Measurements from ENCODE around the gene UMPS.

The UMPS gene

DNA sequence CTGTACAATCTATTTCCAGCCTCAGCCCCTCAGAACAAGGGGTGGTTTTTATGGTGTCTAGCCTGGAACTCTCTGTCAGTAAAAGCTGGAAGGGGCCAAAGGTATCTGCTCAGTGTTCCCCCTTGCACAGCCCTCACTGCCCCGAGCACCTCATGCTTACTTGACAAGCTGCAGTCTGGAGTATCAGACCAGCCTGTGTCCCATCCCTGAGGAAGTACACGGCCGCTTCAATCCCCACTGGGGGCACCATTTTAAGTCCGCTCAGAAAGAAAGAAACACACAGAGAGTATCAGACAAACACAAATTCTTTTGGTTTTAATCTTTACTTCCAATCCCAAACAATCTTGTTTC lies 32.4 kb downstream of the UMPS start:
- TF ChIP-seq, protein P1, sequence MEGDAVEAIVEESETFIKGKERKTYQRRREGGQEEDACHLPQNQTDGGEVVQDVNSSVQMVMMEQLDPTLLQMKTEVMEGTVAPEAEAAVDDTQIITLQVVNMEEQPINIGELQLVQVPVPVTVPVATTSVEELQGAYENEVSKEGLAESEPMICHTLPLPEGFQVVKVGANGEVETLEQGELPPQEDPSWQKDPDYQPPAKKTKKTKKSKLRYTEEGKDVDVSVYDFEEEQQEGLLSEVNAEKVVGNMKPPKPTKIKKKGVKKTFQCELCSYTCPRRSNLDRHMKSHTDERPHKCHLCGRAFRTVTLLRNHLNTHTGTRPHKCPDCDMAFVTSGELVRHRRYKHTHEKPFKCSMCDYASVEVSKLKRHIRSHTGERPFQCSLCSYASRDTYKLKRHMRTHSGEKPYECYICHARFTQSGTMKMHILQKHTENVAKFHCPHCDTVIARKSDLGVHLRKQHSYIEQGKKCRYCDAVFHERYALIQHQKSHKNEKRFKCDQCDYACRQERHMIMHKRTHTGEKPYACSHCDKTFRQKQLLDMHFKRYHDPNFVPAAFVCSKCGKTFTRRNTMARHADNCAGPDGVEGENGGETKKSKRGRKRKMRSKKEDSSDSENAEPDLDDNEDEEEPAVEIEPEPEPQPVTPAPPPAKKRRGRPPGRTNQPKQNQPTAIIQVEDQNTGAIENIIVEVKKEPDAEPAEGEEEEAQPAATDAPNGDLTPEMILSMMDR (IDR thresholded peaks at IDR 0.05; ENCODE audit: low read length, missing control alignments) = no peak
- H3K4me3 ChIP-seq (replicated peaks; ENCODE audit: low read depth, low read length) = no peak overlapping the region

DNA sequence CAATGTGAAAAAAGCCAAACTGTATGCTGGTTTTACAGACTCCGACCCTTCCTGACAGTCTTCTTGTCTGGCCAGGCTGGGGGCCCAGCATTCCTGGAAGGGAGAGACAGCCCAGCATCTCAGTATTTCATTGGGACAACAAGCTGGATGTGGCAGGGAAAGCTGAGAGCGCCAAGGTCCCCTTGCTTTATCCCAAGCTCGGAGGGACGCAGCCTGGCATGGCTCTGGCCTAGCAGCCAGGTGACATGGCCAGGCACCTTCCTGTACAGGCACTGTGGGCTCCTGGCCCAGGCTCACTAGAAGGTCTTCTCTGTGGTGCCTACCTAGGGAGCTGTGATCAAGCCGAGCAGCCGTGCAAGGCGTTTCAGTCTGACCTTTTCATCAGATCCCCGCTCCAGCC lies 33.0 kb downstream of the UMPS start:
- TF ChIP-seq, protein P1 (IDR thresholded peaks at IDR 0.05; ENCODE audit: low read length, missing control alignments) = no peak
- no peak for DNase-seq (ENCODE audit: low read depth)
- no peak overlapping the region for H3K4me3 ChIP-seq (replicated peaks; ENCODE audit: low read depth, low read length)

More for the DNA sequence above, 32.4 kb downstream of the UMPS start:
- no peak for DNase-seq (ENCODE audit: low read depth)

DNA sequence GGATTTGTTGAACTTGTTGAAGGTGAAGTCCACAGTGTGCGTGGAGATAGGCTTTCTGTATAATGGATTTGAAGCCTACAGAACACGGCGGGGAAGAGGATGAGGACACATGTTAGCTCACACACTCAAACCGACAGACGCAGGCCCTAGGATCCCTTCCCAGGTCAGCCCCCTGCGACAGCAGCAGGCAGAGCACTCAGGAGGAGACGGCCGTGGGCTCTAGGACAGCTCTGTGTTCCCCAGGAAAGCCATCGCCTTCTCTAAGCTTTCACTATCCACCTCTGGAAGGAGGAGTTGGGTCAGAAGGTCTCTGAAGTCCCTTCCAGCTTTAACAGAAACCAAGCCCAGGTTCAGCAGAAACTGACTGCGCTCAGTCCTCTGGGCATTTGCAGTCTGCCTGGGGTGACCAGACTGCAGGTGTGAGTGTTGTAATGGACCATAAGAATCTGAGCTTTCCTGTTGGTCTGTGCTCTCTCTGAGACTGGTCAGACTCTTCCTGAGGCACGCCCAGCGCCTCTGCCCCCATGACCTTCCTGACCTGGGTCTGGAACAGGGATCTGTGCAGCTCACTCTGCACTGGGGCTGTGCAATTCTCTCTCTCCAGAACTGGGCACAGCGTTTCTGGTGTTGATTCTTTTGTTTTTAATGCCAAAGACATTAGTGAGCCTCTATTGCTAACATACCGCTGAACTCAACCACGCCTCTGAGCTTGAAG lies 33.5 kb downstream of the UMPS start:
- no peak overlapping the region for H3K4me3 ChIP-seq (replicated peaks; ENCODE audit: low read depth, low read length)
- TF ChIP-seq, protein P1 (IDR thresholded peaks at IDR 0.05; ENCODE audit: low read length, missing control alignments) = no peak
- no peak for DNase-seq (ENCODE audit: low read depth)

DNA sequence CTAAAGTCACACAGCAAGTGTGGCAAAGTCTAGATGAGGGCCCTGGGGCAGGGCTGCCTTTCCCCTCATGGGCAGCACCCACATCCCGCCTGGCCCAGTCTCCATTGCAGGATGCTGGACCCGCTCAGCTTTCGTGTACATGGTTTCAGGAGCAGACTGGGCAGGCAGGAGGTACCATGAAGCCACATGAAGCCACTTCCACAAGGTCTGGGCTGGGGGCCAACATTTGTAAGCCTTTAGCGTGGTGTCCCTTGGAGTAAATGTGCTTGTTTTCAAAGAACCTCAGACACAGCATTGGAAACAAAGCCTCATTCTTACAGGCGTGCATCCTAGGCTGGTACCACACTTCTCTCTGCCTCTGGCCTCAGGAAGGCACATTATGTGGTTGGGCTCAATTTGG lies 34.5 kb downstream of the UMPS start:
- TF ChIP-seq, protein P1 (IDR thresholded peaks at IDR 0.05; ENCODE audit: low read length, missing control alignments) = no peak
- no peak overlapping the region for H3K4me3 ChIP-seq (replicated peaks; ENCODE audit: low read depth, low read length)
- no peak for DNase-seq (ENCODE audit: low read depth)

DNA sequence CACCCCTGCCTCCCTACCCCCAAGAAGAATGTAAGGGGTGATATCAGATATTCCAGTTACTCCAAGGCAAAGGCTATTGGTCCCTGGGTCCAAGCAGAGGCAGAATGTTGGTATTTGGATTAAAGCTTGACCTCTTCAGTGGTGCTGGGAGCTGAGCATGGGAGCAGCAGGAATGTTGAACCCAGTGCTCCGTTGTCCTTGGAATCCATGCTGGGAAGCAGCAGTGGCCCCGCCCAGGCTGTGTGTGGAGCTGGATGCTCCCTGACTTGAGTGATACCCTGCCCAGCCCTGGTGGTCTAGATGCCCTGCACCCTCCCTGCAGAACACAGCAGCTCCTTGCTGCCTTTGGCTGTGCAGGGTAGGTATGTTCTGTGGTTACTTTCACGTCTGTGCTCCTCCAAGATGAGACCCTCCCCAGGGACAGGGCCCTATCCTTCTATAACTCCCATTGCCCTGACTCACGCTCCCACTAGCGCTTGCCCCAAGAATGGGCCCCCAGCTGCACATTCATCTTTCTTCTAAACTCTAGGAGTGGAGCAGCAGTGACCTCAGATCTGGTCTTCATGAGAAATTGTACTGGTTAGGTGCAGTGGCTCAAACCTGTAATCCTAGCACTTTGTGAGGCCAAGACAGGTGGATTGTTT lies 35.1 kb downstream of the UMPS start:
- no peak overlapping the region for H3K4me3 ChIP-seq (replicated peaks; ENCODE audit: low read depth, low read length)
- no peak for DNase-seq (ENCODE audit: low read depth)
- TF ChIP-seq, protein P1 (IDR thresholded peaks at IDR 0.05; ENCODE audit: low read length, missing control alignments) = no peak

DNA sequence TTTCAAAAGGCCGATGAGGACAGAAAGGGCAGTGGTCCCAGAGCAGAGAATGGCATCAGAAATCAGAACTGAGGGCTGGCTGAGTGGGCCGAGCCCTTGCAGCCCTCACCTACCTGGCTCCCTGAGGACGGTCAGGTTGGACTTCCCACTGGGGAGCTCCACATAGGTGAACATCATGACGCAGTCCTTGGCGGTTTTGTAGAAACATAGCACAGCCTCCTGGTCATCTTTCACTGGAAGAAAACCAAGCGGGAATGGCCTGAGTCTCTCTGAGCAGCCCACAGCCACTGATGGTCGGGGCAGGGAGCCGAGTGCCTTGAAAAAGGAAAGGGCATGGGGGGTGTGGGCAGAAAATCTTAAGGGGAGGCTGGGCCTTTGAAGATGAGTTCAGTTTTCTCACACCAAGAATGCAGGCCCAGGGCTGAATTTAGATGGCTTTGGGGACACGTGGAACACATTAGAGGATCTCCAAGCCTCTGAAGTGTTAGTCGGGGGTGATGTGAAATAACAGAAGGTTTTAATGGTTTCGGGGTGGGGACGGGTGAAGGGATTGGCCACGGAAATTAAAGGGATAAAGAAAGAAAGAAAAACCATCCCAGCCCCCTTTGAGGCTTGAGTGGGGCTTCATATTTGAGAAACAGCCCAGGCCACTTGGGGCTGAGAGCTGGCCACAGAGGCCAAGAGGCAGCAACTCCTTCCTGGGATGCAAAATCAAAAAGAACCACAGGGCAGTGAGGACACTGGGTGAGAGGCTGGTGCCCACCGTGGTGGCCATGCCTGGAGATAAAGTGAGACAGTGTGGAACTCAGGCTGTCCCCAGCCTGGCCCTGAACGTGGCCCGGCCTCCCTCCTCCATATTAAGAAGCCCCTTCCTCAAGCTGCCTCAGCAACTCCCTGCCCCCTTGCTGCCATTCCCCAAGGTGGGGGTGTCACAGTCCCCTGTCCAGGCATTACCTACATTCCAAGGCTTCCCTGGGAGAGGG lies 36.2 kb downstream of the UMPS start:
- no peak overlapping the region for H3K4me3 ChIP-seq (replicated peaks; ENCODE audit: low read depth, low read length)
- TF ChIP-seq, protein P1 (IDR thresholded peaks at IDR 0.05; ENCODE audit: low read length, missing control alignments) = no peak

More for the DNA sequence above, 36.2 kb downstream of the UMPS start:
- DNase-seq (ENCODE audit: low read depth) = no peak

Data from fibroblast of pulmonary artery (primary cell).